Activated CD4-positive, alpha-beta T cell treated with anti-CD3 and anti-CD28 coated beads, Interleukin-2, amount 50 U/mL, for 24 hours (primary cell): Measurements from ENCODE around the gene CHCHD5.

Experiments used
- DNase-seq, 2 donors: peaks; one replicate each; pipeline ENCODE4 v3.0.0-alpha.2; 2020; ENCODE audit warnings: low read depth in 1 of 2, low spot score in 1 of 2

CHCHD5 gene

DNA sequence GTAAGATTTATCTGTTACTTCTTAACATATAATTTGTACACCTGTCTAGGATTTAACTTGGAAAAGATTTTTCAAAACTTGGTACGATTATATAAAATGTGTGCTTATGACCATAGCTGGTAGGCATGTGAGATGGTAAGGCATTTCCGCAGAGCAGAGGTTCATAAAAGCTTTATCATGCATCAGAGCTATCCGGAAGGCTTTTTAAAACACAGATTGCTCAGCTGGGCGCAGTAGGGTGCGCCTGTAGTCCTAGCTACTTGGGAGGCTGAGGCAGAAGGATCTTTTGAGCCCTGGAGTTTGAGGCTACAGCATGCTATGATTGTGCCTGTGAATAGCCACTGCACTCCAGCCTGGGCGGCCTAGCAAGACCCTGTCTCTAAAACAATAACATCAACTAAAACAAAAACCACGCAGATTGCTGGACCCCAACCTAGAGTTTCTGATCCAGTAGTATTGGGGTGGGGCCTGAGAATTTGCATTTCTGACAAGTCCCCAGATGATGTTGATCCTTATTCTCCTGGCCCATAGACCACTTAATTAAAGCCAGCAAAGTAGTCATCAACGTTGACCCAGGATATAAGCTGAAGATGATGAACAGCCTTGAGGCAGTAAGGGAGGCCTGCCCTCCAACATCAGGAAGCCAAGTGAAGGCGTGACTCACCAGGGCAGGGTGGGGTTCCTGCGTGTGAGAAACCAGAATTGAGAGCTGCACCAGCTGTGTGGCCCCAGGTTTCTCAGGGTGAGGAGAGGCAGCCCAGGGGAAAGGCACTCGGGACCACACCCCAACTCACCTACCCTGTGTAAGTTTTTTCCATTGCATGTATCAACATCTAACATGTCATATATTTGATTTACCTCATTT is 39.7 kb downstream of the CHCHD5 start:
- peak in 1 of 2 donors; percentile 70 for DNase-seq

DNA sequence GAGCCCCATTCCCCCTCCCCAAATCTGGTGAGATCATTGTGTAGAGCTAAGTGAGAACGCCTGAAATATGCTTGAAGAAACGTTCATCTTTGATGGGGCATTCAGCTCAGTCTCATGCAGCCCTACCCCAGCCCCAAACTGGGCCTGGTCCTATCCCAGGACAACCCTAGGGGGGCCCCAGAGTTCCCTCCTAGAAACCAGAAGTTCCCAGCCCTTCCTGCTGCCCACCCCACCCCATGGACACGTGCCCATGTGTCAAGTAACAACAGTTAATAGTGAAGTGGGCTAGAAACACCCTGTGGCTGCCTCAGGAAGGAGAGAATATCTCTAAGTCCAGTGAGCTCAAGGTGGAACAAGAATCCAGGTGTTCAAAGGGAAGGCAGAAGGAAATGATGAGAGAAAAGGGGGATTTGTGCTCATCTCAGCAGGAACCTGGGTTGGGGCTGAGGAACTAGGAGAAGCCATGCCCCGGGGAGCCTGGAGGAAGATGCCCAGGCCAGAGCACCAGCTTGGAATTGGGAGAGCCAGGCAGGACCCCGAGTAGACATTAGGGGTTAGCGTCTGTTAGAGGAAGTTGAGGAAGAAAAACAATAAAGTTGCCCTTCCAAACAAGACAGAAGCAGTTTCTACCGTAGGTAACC is 41.2 kb downstream of the CHCHD5 start:
- no peak for DNase-seq

DNA sequence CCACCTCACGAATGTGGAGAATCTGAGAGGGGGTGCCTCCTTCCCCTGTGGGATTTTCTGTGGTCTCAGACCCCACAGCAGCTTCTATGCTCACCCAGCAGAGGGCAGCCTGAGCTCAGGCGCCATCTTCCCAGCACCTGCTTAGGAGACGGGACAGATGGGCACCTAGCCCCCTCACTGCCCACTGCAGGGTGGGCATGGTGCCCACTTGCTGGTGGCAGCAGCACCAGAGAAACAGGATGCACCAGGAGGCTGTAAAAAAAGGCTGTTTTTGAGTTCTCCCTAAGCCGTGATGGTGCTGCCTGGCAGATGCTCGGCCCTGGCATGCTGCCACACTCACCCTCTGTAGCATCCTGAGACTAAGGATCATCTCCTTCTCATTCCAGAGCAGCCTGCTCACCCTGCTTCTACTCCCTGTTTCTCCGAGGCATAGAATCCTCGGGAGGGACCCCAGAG is 42.2 kb downstream of the CHCHD5 start:
- peak in 1 of 2 donors; percentile 49 for DNase-seq

DNA sequence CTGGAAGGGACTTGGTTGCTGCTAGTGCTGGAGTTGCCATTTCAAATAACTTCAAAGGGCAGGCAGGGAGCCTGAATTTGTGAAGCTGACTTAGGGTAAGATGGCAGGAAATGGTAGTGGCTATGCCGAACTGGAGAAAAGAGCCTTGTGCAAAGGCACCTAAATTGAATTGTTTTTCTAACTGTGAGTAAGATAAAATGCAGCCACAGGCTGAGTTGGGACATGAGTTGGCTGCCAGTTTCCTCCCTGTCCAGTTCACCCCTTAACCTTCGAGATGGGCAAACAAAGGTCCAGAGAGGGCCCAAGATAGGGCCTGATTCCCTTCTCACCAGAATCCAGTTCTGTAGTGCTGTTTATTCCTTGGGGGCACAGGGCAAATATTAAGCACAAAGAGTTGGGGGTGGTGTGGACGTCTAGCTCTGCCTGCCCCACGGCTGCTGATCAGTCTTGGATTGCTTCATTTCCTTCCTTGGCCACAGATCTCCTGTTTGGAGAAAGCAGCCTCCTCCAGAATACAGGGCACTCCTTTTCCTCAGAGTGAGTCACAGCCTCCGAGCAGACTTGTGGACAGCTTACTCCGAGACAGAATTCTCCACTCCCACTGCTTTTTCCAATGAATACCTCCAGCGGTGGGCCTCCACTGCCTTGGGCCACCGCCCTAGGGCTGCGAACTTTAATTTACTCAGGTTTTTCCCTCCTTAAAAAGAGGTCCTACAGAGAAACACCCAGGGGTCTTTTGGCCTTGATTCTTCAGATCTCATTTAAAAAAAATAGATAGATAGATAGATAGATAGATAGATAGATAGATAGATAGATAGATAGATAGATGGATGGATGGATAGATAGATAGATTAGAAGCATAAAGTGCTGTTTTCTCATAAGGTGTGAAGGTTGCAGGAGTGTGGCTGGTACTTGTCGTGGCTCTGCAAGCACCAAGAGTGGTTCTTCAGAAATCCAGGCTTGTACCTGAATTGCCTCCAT is 42.9 kb downstream of the CHCHD5 start:
- DNase-seq = no peak

DNA sequence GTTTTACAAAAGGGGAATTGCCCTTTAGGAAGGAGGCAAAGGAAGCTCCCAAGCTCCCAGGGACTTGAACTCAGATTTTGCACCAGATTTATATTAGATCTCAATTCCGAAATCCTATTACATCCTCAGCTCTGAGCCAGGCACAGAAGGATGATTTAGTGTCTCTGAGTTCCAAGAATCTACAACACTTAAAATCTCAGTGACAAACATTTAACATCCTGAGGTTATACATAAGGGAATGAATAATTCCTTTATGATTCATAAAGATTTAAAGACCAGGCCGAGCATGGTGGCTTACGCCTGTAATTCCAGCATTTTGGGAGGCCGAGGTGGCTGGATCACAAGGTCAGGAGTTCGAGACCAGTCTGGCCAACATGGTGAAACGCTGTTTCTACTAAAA is 44.8 kb downstream of the CHCHD5 start:
- DNase-seq = no peak

DNA sequence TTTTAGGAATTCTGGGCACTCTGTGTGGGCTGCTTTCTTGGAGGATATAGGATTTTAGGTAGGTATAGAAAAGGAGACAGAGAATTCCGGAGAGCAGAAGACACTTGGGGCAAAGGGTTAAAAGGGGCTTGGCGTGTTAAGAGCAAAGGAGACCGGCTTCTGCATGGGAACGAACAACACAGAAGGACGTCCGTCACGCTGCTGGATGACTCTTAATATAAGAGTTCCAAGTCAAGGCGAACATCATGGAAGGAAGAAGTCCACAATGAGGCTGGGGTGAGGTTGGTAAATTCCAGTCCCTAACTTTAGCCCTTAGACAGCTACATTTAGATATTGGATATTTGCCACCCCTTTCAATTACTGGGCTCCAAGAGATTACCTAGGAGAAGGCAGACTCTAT is 45.4 kb downstream of the CHCHD5 start:
- DNase-seq = no peak

DNA sequence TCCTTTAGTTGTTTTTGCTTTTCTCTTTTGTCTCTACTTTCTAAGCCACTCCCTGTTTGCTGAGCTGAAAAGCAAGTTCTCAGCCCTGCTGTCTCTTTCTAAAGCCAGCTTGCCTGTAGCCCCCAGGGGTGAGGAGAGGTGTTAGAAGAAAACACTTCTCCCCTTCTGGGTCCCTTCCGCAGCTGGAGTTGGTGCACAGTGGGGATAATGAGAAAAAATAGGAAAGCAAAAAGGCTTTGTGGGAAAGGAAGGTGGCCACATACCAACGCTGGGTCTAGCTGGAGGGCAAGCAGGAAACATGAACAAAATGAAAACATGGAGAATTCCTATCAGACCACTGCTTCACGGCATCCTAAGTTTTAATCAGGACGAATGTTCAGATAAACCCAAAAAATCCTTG is 45.9 kb downstream of the CHCHD5 start:
- no peak for DNase-seq

DNA sequence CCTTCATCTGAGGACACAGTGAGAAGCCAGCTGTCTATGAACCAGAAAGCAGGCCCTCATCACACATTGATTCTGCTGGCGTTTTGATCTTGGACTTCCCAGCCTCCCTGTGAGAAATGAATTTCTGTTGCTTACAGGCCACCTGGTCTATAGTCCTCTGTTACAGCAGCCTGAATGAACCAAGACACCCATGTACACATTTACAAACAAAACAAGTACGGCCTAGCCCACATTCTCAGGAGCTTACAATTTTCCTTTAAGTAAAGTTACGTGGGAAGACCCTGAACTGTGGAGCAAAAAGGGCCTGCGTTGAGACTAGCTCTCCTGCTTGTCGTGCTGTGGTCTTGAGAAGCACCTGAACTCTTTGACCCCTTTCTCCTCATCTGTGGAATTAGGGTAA is 49.3 kb downstream of the CHCHD5 start:
- DNase-seq = no peak

DNA sequence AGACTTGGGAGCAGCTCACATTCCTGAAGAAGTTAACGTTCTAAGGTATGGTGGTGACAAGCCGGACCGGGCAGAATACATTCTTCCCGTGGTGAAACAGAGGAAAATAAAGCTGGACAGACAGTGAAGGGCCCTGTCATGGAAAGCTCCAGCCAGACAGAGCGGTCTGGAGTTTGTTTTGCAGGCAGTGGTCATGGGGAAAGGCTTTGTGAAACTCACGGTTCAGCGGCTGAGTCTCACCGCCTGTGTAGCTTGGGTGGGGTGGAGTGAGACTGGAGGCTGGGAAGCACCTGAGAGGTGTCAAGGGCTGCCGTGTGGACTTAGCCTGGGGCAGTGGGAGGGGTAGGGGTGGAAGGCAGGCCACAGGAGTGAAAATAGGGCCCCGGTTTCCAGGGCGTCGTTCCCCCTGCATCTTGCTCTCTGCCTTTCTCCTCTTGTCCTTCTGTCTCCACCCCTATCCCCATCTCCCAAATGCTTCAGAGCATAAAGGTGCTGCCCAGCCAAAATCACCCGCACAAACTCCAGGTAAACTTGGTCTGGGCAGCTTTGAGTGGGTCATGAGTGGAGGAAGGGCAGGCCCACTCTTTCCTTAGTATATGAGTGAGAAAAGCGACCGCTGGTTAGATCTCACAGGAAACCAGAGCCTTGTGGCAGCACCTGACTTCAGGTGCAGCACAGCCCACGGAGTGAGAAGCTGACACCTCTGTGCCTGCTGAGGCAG is 49.9 kb downstream of the CHCHD5 start:
- DNase-seq = no peak

DNA sequence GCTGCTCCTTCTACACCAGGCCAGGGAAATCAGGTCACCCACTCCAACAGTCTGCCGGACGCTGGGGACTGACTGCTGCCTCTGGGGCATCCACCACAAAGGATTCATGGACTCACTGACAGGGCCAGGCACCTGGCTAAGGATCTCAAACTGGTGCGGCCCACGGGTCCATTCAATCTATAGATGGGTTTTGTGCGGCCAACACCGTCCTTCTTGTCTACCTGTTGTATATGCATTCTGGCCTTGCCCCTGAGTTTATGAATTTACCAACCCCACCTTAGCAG is 50.4 kb downstream of the CHCHD5 start:
- no peak for DNase-seq

DNA sequence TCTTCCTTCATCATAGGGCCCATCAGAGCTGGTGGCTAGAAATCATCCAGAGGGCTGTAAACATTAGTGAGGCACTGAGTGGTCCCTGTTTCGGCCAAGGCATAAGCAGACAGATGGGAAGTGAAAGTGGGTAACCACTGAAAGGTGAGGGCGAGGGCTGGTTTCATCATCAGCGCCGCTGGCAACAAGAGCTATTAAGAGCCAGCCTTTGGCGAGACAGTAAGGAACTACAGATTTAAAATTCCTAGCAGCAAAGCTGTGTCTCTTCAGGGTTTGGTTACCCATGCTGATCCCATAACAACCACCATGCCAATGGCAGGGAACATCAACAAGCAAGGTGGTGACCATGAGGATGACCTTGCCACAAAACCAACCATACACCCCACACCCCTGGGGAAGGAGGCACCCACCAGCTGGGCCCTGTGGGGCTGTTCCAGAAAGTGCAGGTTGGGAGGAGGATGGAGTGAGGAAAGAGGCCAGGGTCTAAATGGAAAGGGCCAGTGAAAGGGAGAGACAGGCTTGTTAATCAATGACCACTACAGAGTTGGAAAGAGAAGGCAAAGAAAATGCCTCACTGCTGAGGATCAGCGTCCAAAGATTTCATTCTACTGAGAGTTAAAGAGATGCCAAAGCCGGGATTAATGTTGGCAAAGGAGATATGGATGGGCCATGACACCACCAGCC is 52.3 kb downstream of the CHCHD5 start:
- no peak for DNase-seq

DNA sequence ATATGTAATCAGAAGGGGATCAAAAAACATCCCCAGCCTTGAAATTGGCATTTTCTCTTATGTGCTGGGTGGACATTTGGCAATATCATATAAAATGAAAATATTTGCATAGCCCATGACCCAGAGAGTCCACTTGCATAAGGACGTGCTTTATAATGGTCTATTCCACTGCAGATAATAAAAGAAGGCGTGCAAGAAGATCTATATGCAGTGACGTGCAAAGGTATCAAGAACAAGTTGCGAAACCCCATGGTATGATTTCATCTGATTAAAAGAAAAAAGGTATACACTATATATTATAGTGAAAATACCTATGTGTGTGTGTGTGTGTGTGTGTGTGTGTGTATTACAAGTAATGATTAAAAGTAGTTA is 52.9 kb downstream of the CHCHD5 start:
- no peak for DNase-seq
